ENCODE results near the gene SNRPD3. TPM values are rescaled to one million over a fixed set of nuclear protein-coding genes. Genes with fewer than 3 reads are reported as not detected.
A peak's percentile ranks its signal among the peaks of the same experiment; 100 is the strongest.

The SNRPD3 gene
- 100 to 1,000 TPM in 1 of 4 donors, 10 to 100 TPM in 3; 63.8 to 110 (median 87.6) TPM for total RNA-seq

DNA sequence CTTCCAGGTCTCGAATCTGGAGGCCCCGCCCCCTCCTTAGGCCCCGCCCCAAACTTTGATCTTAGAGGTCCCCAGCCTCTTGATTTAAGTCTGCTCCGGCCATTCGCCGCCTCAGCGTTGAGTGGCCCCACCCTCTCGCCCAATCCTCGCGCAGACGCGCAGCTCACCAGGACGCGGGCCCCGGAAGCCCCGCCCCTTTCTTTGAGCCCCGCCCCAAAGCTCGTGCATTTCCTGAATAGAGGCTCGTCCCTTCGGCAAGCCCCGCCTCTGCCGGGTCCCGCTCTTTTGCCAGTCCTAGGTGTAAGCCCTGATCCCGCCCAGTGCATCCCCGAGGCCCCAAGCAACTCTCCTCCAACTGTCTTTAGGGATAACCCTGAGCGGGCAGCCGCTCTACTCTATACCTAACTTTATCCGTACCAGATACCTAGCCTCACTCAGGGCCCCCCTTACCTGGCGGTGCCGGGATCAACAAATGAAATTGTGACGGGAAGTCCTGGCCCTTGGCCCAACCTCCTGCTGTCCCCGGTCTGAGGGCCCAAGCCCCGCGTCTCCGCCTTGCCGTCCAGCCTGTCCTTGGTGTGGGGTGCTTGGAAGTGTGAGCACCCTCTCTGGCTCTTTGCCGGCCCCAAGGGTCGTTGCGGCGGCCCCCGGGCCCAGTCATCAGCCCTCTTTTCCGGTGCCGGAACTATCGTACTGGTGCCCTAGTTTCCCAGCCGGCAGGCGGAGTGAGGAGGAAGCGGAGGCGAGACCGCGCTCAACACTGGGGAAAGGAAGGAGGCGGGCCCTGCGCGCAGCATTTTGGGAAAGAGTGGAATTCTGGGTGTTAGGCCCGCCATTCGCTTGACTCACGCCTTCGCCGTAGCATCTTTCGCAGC is at the start of gene SNRPD3:
TSS of gene SNRPD3 (plus strand) at position 835 of the 875 bp plus-strand sequence. CDS start 1,676 bp downstream, outside the sequence.
- H3K9me3 ChIP-seq = no peaks in the 10 kb centered on the region
- peaks cover 63 to 77% (median 74%) of the 10 kb centered on the region in 4 donors for H3K4me1 ChIP-seq
- H3K27ac ChIP-seq (replicated peaks in 1 of 4) = peak within 1 kb of the TSS; percentile 94 to 98 (median 96)
- 2% methylated on average over 20 of the region's 59 CpGs for WGBS
- peak; percentile 36 for TF ChIP-seq POLR2A (IDR thresholded peaks at IDR 0.05; ENCODE audit: low read depth)
- peak; percentile 40 for TF ChIP-seq EP300 (IDR thresholded peaks at IDR 0.05)
- peak; percentile 92 to 96 for TF ChIP-seq POLR2AphosphoS5 (IDR thresholded peaks at IDR 0.05)
- TF ChIP-seq, protein P1, sequence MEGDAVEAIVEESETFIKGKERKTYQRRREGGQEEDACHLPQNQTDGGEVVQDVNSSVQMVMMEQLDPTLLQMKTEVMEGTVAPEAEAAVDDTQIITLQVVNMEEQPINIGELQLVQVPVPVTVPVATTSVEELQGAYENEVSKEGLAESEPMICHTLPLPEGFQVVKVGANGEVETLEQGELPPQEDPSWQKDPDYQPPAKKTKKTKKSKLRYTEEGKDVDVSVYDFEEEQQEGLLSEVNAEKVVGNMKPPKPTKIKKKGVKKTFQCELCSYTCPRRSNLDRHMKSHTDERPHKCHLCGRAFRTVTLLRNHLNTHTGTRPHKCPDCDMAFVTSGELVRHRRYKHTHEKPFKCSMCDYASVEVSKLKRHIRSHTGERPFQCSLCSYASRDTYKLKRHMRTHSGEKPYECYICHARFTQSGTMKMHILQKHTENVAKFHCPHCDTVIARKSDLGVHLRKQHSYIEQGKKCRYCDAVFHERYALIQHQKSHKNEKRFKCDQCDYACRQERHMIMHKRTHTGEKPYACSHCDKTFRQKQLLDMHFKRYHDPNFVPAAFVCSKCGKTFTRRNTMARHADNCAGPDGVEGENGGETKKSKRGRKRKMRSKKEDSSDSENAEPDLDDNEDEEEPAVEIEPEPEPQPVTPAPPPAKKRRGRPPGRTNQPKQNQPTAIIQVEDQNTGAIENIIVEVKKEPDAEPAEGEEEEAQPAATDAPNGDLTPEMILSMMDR (IDR thresholded peaks at IDR 0.05) = peak in 2 of 3 experiments; percentile 19 to 36
- H3K36me3 ChIP-seq = peaks cover 5 to 33% (median 23%) of the 10 kb centered on the region in 4 donors
- no peaks in the 10 kb centered on the region for H3K27me3 ChIP-seq
- peak within 1 kb of the TSS; percentile 73 to 97 (median 91) for H3K4me3 ChIP-seq
- peak; percentile 100 for DNase-seq (ENCODE audit: extremely low spot score)
- intact Hi-C loops (cut with DNase I) = no loop called here

DNA sequence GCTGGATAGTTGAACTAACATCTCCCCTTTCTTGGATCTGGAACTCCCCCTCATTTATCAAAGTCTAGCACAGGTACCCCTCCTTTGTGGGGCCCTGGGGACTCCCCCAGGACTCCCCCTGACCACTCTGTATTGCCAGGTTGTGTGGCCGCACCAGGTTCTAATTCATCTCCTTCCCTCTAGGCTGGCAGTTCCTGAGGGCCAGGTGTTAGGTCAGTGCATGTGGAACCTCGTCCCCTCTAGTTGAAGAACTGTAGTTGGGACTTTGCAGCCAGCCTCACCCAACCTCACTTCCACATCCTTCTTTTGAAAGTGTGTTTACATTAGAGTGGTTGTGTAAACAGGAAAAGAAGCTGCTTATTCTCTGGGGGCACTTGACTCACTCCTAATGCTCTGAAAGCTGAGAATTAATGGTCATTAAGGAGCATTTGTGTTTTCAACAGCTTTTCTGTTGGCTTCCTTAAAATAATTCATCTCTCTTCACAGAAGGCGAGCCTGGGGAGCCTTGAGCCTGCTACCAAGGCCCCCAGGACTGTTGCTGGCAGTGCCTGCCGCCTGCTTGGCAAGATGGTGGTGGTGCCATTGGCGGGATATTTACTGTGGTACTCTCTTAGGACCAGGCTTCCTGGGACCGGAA is 48.9 kb upstream of the SNRPD3 start:
- Histone ChIP-seq H3K4me3 (no peak overlapping the region), H3K9me3 (no peaks in the 10 kb centered on the region), H3K27me3 (no peaks in the 10 kb centered on the region), H3K36me3 (no peaks in the 10 kb centered on the region), H3K27ac (replicated peaks in 1 of 4) (no peak overlapping the region), H3K4me1 (peaks cover 11 to 27% (median 22%) of the 10 kb centered on the region in 4 donors)
- TF ChIP-seq EP300 (IDR thresholded peaks at IDR 0.05) (no peak), POLR2AphosphoS5 (IDR thresholded peaks at IDR 0.05) (no peak), POLR2A (IDR thresholded peaks at IDR 0.05; ENCODE audit: low read depth) (no peak)
- TF ChIP-seq, protein P1 (IDR thresholded peaks at IDR 0.05) = no peak
- DNase-seq (ENCODE audit: extremely low spot score) = no peak
- intact Hi-C loops (cut with DNase I) = no loop called here
- WGBS = 59% methylated on average over 6 of the region's 6 CpGs

DNA sequence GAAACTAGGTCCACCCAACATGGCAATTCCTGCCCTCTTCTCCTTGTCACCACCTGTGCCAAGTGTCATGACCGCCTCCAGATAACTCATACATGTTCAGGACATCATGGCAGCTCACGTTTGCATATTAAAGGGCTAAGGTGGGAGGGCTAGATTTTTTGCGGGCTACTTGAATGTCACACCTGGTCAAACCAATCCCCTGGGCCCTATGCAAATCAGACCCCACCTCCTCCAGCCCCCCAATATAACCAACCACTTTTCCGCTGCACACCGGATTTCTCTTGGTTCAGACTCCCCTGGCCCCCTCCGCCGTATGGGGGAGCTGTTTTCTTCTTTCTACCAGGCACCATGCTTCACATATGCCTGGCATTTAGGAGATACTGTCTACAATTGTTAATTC is 48.1 kb upstream of the SNRPD3 start:
- peaks cover 11 to 31% (median 24%) of the 10 kb centered on the region in 4 donors for H3K4me1 ChIP-seq
- no peak for DNase-seq (ENCODE audit: extremely low spot score)
- no peak overlapping the region for H3K4me3 ChIP-seq
- H3K36me3 ChIP-seq = no peaks in the 10 kb centered on the region
- H3K27ac ChIP-seq (replicated peaks in 1 of 4) = no peak overlapping the region
- no peaks in the 10 kb centered on the region for H3K27me3 ChIP-seq
- TF ChIP-seq POLR2AphosphoS5 (IDR thresholded peaks at IDR 0.05) (no peak), EP300 (IDR thresholded peaks at IDR 0.05) (no peak), POLR2A (IDR thresholded peaks at IDR 0.05; ENCODE audit: low read depth) (no peak)
- TF ChIP-seq, protein P1 (IDR thresholded peaks at IDR 0.05) = no peak
- no peaks in the 10 kb centered on the region for H3K9me3 ChIP-seq
- 82% methylated on average over 7 of the region's 7 CpGs for WGBS
- intact Hi-C loops (cut with DNase I) = no loop called here

DNA sequence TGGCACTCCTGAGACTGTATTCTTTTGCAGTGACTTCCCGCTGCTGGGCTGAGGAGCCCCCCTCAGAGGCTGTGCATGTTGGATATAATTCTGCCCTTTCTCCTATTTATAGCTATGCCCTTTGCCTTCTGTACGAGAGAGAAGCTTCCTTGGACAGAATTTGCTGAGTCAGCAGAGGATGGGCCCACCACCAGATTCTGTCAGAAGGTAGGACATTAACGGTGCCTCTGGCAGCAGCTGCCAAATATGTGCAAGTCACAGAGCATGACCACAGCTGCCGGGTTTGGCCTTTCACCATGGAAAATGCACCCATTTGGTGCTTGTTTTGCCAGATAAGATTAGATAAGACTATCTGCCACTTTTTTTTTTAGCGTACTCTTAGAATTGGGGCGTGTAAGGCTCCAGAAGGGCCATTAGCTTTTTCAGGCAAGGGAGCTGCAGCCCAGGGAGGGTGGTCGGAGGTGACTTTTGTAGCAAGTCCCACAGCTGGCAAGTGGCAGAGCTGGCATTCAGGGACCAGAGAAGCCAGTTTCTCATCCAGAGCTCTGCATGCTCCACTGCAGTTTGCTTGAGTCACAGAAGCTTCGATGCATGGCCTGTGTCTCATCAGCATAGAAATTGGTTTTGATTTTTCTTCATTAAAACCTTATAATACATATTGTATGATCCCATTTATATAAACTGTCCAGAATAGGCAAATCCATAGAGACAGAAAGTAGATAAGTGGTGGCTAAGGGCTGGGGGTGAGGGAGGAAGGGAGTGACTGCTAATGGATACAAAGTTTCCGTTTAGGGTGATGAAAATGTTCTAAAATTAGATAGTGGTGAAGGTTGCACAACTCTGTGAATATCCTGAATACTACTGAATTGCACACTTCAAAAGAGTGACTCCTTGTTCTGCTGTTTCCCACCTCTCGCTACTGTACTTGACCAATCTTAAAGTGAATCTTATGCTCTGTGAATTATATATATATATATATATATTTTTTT is 44.9 kb upstream of the SNRPD3 start:
- no peaks in the 10 kb centered on the region for H3K36me3 ChIP-seq
- WGBS = 61% methylated on average over 9 of the region's 10 CpGs
- intact Hi-C loops (cut with DNase I) = loop anchor here (10.0 kb wide), 1 partner anchor 166 kb away; no protein-coding TSS in a partner anchor
- DNase-seq (ENCODE audit: extremely low spot score) = no peak
- H3K9me3 ChIP-seq = no peaks in the 10 kb centered on the region
- peaks cover 0 to 4% (median 0%) of the 10 kb centered on the region in 4 donors for H3K27me3 ChIP-seq
- no peak overlapping the region for H3K27ac ChIP-seq (replicated peaks in 1 of 4)
- peaks cover 13 to 32% (median 25%) of the 10 kb centered on the region in 4 donors for H3K4me1 ChIP-seq
- H3K4me3 ChIP-seq = no peak overlapping the region
- TF ChIP-seq POLR2AphosphoS5 (IDR thresholded peaks at IDR 0.05) = peak in 1 of 2 donors; percentile 12
- TF ChIP-seq POLR2A (IDR thresholded peaks at IDR 0.05; ENCODE audit: low read depth) = no peak
- TF ChIP-seq, protein P1 (IDR thresholded peaks at IDR 0.05) = no peak
